PC-9 (cell line): ENCODE data around the gene TNN. TPM values are rescaled to one million over a fixed set of nuclear protein-coding genes. Genes with fewer than 3 reads are reported as not detected.
"Not testable (repeated sequence)": the region's sequence is repeated elsewhere in the genome, so short reads cannot be mapped to it uniquely, and the experiment has no call there.

Experiments
- Bru-seq: library from RNA; stranded (reverse); fragments of 400-500 nt; gene quantifications from one replicate; lab custom pipeline; 2021; lab: Mats Ljungman, UMichigan
- BruChase-seq, 2 experiments: library from RNA; stranded (reverse); fragments of 400-500 nt; gene quantifications; one replicate each; lab custom pipeline; 2021; lab: Mats Ljungman, UMichigan
- BruUV-seq: library from RNA; stranded (reverse); fragments of 400-500 nt; replicated peaks from 2 replicates; lab custom pipeline; 2021; lab: Mats Ljungman, UMichigan
- CTCF ChIA-PET: fragments of 300-600 bp; sonication (Branson Sonifier 250); formaldehyde crosslinking; loops from one replicate; lab custom pipeline; 2022; ENCODE audit warnings: antibody characterized with exemption; lab: Charles Lee
- POLR2A ChIA-PET: fragments of 300-600 bp; sonication (Branson Sonifier 250); formaldehyde crosslinking; loops from one replicate; lab custom pipeline; 2022; ENCODE audit warnings: antibody characterized with exemption; ENCODE audit not compliant: unreplicated experiment; lab: Charles Lee
- DNase-seq, 2 experiments: peaks; one replicate each; pipeline versions ENCODE4 v3.0.0 to v3.0.0-alpha.2; 2015 to 2022; ENCODE audit warnings: mixed read lengths in 1 of 2
- H2AFZ ChIP-seq: fragments of 200-600 bp; sonication (generic); 2 replicates; pipeline ENCODE4 v1.8.1; 2017; ENCODE audit warnings: antibody characterized with exemption
- H3F3A ChIP-seq: fragments of 200-600 bp; sonication (generic); 2 replicates; pipeline ENCODE4 v1.8.1; 2017; ENCODE audit warnings: antibody characterized with exemption, mild to moderate bottlenecking, low read depth; ENCODE audit not compliant: insufficient read depth
- H3K27ac ChIP-seq: fragments of 200-600 bp; sonication (generic); 2 replicates; pipeline ENCODE4 v1.6.1; 2016; ENCODE audit warnings: mixed run types
- H3K27me3 ChIP-seq: fragments of 200-600 bp; sonication (generic); 2 replicates; pipeline ENCODE4 v1.6.1; 2016; ENCODE audit warnings: low read depth, mixed run types; ENCODE audit not compliant: insufficient read depth
- H3K36me3 ChIP-seq: fragments of 200-600 bp; sonication (generic); 2 replicates; pipeline ENCODE4 v1.6.1; 2016; ENCODE audit warnings: low read depth, mixed run types
- H3K4me1 ChIP-seq: fragments of 200-600 bp; sonication (generic); replicated peaks from 2 replicates; pipeline ENCODE4 v1.6.1; 2016; ENCODE audit warnings: mixed run types; ENCODE audit not compliant: insufficient read depth
- H3K4me2 ChIP-seq: fragments of 200-600 bp; sonication (generic); 2 replicates; pipeline ENCODE4 v1.6.1; 2017; ENCODE audit warnings: mixed run types
- H3K4me3 ChIP-seq: fragments of 200-600 bp; sonication (generic); 2 replicates; pipeline ENCODE4 v1.6.1; 2016; ENCODE audit warnings: mixed run types
- H3K79me2 ChIP-seq: fragments of 200-600 bp; sonication (generic); 2 replicates; pipeline ENCODE4 v1.6.1; 2017; ENCODE audit warnings: low read depth, mixed run types
- H3K9me2 ChIP-seq: fragments of 200-600 bp; sonication (generic); 2 replicates; pipeline ENCODE4 v1.8.1; 2017; ENCODE audit warnings: mild to moderate bottlenecking; ENCODE audit not compliant: insufficient read depth
- H3K9me3 ChIP-seq: fragments of 200-600 bp; sonication (generic); 2 replicates; pipeline ENCODE4 v1.8.1; 2016; ENCODE audit warnings: low read depth; ENCODE audit not compliant: insufficient read depth
- H4K20me1 ChIP-seq: fragments of 200-600 bp; sonication (generic); 2 replicates; pipeline ENCODE4 v1.8.1; 2017; ENCODE audit not compliant: insufficient read depth
- CTCF ChIP-seq: fragments of 200-600 bp; sonication (generic); conservative IDR thresholded peaks from 2 replicates; pipeline ENCODE4 v1.6.1; 2017; ENCODE audit warnings: mixed run types, antibody characterized with exemption, mild to moderate bottlenecking, moderate library complexity
- EZH2 ChIP-seq: fragments of 200-600 bp; sonication (generic); IDR thresholded peaks from 2 replicates; pipeline ENCODE4 v1.8.0; 2017; ENCODE audit warnings: antibody characterized with exemption, low read depth
- intact Hi-C: fragments of 100-400 bp; cut with micrococcal nuclease; formaldehyde crosslinking; loops from one replicate; pipeline ENCODE4 v1.10.0; 2022; ENCODE audit not compliant: unreplicated experiment
- long read RNA-seq: library from polyadenylated mRNA; stranded (forward); transcript quantifications from one replicate; pipeline ENCODE4 v2.0.0, GENCODE V29; 2022
- total RNA-seq: library from RNA; stranded (reverse); gene quantifications from 2 replicates; pipeline ENCODE4 v1.2.3, GENCODE V29; 2021

Gene TNN
- total RNA-seq (not detected in 2 replicates), Bru-seq, nascent RNA (percentile 1 among the genes with signal in this experiment), BruChase-seq, experiment 1, labeled RNA remaining after a 2-hour chase (percentile 4 among the genes with signal in this experiment), BruChase-seq, experiment 2, labeled RNA remaining after a 6-hour chase (percentile 6 among the genes with signal in this experiment)
- long read RNA-seq: 0 reads

- no peaks in the 10 kb centered on the region; the same call in 1 of the 2 replicates for H4K20me1 ChIP-seq
- H3K27me3 ChIP-seq: peaks cover 8% of the 10 kb centered on the region; the same call in 1 of the 2 replicates
- H3F3A ChIP-seq: no peaks in the 10 kb centered on the region
- no peaks in the 10 kb centered on the region for H3K36me3 ChIP-seq
- DNase-seq: no peak
- H3K9me2 ChIP-seq: no peaks in the 10 kb centered on the region
- no peak within 1 kb of the TSS for H2AFZ ChIP-seq
- CTCF ChIA-PET: interaction anchor here (1.2 kb wide), 1 partner anchor 79 kb away, joined by 4 read pairs; no protein-coding TSS in a partner anchor
- no peak within 1 kb of the TSS for H3K4me3 ChIP-seq
- H3K4me1 ChIP-seq: no peaks in the 10 kb centered on the region
- H3K4me2 ChIP-seq: no peak within 1 kb of the TSS
- no peaks in the 10 kb centered on the region for H3K79me2 ChIP-seq
- intact Hi-C loops: no loop called here
- TF ChIP-seq EZH2: no peak
- TF ChIP-seq CTCF: no peak
- no peaks in the 10 kb centered on the region for H3K9me3 ChIP-seq
- BruUV-seq: no TSS peak
- POLR2A ChIA-PET: no interaction called here
- H3K27ac ChIP-seq: no peak within 1 kb of the TSS
Measured at GRCh38 chr1:175067362-175068106, at the start of gene TNN. TSS of gene TNN (plus strand) at chr1:175067833. CDS start at chr1:175077419, 9,586 bp downstream.

GRCh38 chr1:175019524-175019923 lies 48.1 kb upstream of the TNN start:
- no peaks in the 10 kb centered on the region for H3K9me3 ChIP-seq
- no peaks in the 10 kb centered on the region for H3F3A ChIP-seq
- no peaks in the 10 kb centered on the region for H3K27me3 ChIP-seq
- H3K4me1 ChIP-seq: peaks cover 12% of the 10 kb centered on the region; the same call in 1 of the 2 replicates
- no peak for DNase-seq
- H3K79me2 ChIP-seq: peaks cover 26% of the 10 kb centered on the region
- H3K9me2 ChIP-seq: no peaks in the 10 kb centered on the region
- no peak overlapping the region for H3K4me3 ChIP-seq
- no peaks in the 10 kb centered on the region for H3K36me3 ChIP-seq
- TF ChIP-seq EZH2 (no peak), CTCF (no peak)
- ChIA-PET POLR2A (no interaction called here), CTCF (no interaction called here)
- H4K20me1 ChIP-seq: no peaks in the 10 kb centered on the region
- H3K27ac ChIP-seq: no peak overlapping the region
- no peak overlapping the region for H2AFZ ChIP-seq
- no TSS peak for BruUV-seq
- H3K4me2 ChIP-seq: no peak overlapping the region
- intact Hi-C loops: no loop called here

- TF ChIP-seq CTCF: no peak
- no peak for TF ChIP-seq EZH2
- Histone ChIP-seq H3K27me3 (no peaks in the 10 kb centered on the region), H3K9me3 (no peaks in the 10 kb centered on the region), H3K9me2 (no peaks in the 10 kb centered on the region), H4K20me1 (no peaks in the 10 kb centered on the region), H3K79me2 (peaks cover 26% of the 10 kb centered on the region), H2AFZ (peak within 1 kb of the TSS; percentile 99), H3K27ac (peak within 1 kb of the TSS; percentile 82), H3K4me1 (peaks cover 12% of the 10 kb centered on the region; the same call in 1 of the 2 replicates), H3K4me2 (peak within 1 kb of the TSS; percentile 87), H3F3A (peaks cover 5% of the 10 kb centered on the region; the same call in 1 of the 2 replicates), H3K36me3 (no peaks in the 10 kb centered on the region), H3K4me3 (peak within 1 kb of the TSS; percentile 95)
- intact Hi-C loops: no loop called here
- TSS peak; percentile 85 for BruUV-seq
- peak; percentile 88 to 96 for DNase-seq
- ChIA-PET CTCF (interaction anchor here (0.7 to 1.0 kb wide), 2 partner anchors 102 to 700 kb away, joined by 5 to 9 read pairs; no protein-coding TSS in a partner anchor), POLR2A (interaction anchor here (0.5 to 1.7 kb wide), 6 partner anchors 23 to 1185 kb away, joined by 3 to 16 read pairs (median 6); partner anchors contain the start of gene CACYBP)
Measured at GRCh38 chr1:175023043-175023921, 44.4 kb upstream of the TNN start, which contains the start of gene MRPS14. TSS of gene MRPS14 (minus strand) at chr1:175023425. CDS start at chr1:175023408, 17 bp downstream.

- ChIA-PET POLR2A (interaction anchor here (0.5 to 1.7 kb wide), 3 partner anchors 24 to 205 kb away, joined by 4 to 16 read pairs (median 11); partner anchors contain the start of gene CACYBP), CTCF (interaction anchor here (1.0 kb wide), 1 partner anchor 102 kb away, joined by 9 read pairs; no protein-coding TSS in a partner anchor)
- Histone ChIP-seq H2AFZ (peak overlapping the region; percentile 99), H3K27ac (peak overlapping the region; percentile 82), H3K4me1 (peaks cover 12% of the 10 kb centered on the region; the same call in 1 of the 2 replicates), H3K4me2 (peak overlapping the region; percentile 87), H3K79me2 (peaks cover 26% of the 10 kb centered on the region), H3K4me3 (peak overlapping the region; percentile 95)
- intact Hi-C loops, H4K20me1 ChIP-seq, H3F3A ChIP-seq, H3K9me3 ChIP-seq, DNase-seq, H3K36me3 ChIP-seq, H3K27me3 ChIP-seq, H3K9me2 ChIP-seq: not testable (repeated sequence)
- TSS peak; percentile 99 for BruUV-seq
Measured at GRCh38 chr1:175023922-175024242, 43.8 kb upstream of the TNN start.
